ENCODE data around the gene ATXN1. TPM values are rescaled to one million over a fixed set of nuclear protein-coding genes. Genes with fewer than 3 reads are reported as not detected.

The ATXN1 gene
- total RNA-seq, 3 donors from 2014 or later, result 30.4 to 87.3 (median 50.1) TPM

GRCh38 chr6:16512544-16513290, 248.5 kb downstream of the ATXN1 start:
- H3K9me3 ChIP-seq, result no peaks in the 10 kb centered on the region
- intact Hi-C loops (cut with DNase I, micrococcal nuclease), result loop anchor here in 1 of 2 donors (10.0 kb wide), 1 partner anchor 252 kb away; the partner anchor contains the start of gene ATXN1
- no peak overlapping the region for H3K4me3 ChIP-seq
- ATAC-seq, result no peak
- DNase-seq, result no peak
- TF ChIP-seq CTCF (IDR thresholded peaks at IDR 0.05), result no peak
- H3K36me3 ChIP-seq (ENCODE audit: low read depth), result no peaks in the 10 kb centered on the region
- peaks cover 14% of the 10 kb centered on the region for H3K4me1 ChIP-seq (ENCODE audit: low read depth)

DNA sequence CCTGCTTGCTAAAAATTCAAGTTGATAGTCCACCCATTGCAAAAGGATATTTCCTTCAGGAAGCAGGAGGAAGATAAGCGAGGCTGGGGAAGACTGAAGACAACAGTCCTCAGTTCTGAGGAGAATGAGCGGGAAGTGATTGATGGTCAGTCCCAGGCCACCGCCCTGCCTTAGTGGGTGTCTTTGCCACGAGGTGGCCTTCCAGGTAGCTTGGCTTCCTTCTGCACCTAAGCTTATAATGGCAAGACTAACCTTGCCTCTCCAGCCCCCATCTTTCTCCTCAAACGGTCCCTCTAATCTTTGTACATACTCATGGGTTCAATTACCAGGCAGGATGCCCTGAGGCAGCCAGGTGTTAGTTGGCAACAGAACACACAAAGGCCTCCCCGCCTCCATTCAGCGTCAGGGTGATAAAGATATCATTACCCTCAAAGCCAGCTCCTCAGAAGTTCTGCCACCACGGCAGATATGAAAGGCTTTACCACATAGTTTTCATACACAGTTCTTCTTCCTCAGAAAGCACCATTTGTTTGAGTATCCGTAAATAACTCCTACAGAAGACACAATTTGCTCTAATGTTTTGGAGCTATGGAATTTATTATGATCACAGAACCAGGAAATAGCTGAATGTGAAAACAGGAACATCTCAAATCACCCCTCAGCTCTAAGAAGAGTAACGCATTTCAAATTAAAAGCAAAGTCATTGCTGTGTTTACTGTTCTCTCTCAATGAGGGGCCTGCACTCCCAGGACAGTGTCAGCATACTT, 249.4 kb downstream of the ATXN1 start:
- DNase-seq (peak in 2 of 3 donors; percentile 38 to 54), ATAC-seq (peak; percentile 80)
- TF ChIP-seq CTCF (IDR thresholded peaks at IDR 0.05), result no peak
- H3K36me3 ChIP-seq (ENCODE audit: low read depth), result no peaks in the 10 kb centered on the region
- no peaks in the 10 kb centered on the region for H3K9me3 ChIP-seq
- H3K4me3 ChIP-seq, result no peak overlapping the region
- H3K4me1 ChIP-seq (ENCODE audit: low read depth), result peaks cover 14% of the 10 kb centered on the region
- intact Hi-C loops (cut with DNase I, micrococcal nuclease), result loop anchor here in 1 of 2 donors (10.0 kb wide), 1 partner anchor 253 kb away; the partner anchor contains the start of gene ATXN1

- Histone ChIP-seq H3K4me1 (ENCODE audit: low read depth) (peaks cover 14% of the 10 kb centered on the region), H3K4me3 (no peak overlapping the region), H3K9me3 (no peaks in the 10 kb centered on the region), H3K36me3 (ENCODE audit: low read depth) (no peaks in the 10 kb centered on the region)
- intact Hi-C loops (cut with DNase I, micrococcal nuclease), result loop anchor here in 1 of 2 donors (10.0 kb wide), 1 partner anchor 254 kb away; the partner anchor contains the start of gene ATXN1
- ATAC-seq (peak; percentile 59), DNase-seq (peak in 1 of 3 donors; percentile 40)
- peak; percentile 21 for TF ChIP-seq CTCF (IDR thresholded peaks at IDR 0.05)
Observed at GRCh38 chr6:16511040-16511660, 250.1 kb downstream of the ATXN1 start.

- intact Hi-C loops (cut with DNase I, micrococcal nuclease), result loop anchor here in 1 of 2 donors (10.0 kb wide), 1 partner anchor 255 kb away; the partner anchor contains the start of gene ATXN1
- peaks cover 20% of the 10 kb centered on the region for H3K4me1 ChIP-seq (ENCODE audit: low read depth)
- H3K4me3 ChIP-seq, result no peak overlapping the region
- TF ChIP-seq CTCF (IDR thresholded peaks at IDR 0.05), result no peak
- ATAC-seq, result no peak
- H3K36me3 ChIP-seq (ENCODE audit: low read depth), result no peaks in the 10 kb centered on the region
- no peak for DNase-seq
- no peaks in the 10 kb centered on the region for H3K9me3 ChIP-seq
Observed at GRCh38 chr6:16510245-16510644, 251.0 kb downstream of the ATXN1 start.

DNA sequence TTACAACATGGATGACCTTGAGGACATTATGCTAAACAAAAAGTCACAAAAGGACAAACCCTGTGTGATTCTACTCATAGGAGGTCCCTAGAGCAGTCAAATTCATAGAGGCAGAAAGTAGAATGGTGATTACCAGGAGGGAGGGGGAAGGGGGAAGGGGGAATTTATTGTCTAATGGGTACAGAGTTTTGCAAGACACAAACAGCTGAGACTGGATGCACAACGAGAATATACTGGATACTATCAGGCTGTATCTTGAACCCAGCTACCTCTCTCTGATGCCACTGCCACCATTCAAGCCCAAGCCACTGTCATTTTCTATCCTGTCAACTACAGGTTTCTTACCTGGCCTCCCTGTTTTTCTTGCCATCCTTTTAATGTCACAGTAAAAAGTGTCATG, 252.3 kb downstream of the ATXN1 start:
- no peak for DNase-seq
- no peak for ATAC-seq
- peaks cover 20% of the 10 kb centered on the region for H3K4me1 ChIP-seq (ENCODE audit: low read depth)
- TF ChIP-seq CTCF (IDR thresholded peaks at IDR 0.05), result no peak
- intact Hi-C loops (cut with DNase I, micrococcal nuclease), result no loop called here
- H3K9me3 ChIP-seq, result no peaks in the 10 kb centered on the region
- H3K4me3 ChIP-seq, result no peak overlapping the region
- no peaks in the 10 kb centered on the region for H3K36me3 ChIP-seq (ENCODE audit: low read depth)

All from mucosa of descending colon (tissue), 3 donors.